ENCODE results near the gene C17orf78.
A peak's percentile ranks its signal among the peaks of the same experiment; 100 is the strongest.

The C17orf78 gene

GRCh38 chr17:37358830-37359681 is 16.7 kb upstream of the C17orf78 start:
- Histone ChIP-seq H3K4me1 (ENCODE audit: control insufficient read depth in 1 of 2, insufficient read depth in 2 of 2, low read length in 2 of 2) (peaks cover 5% of the 10 kb centered on the region in 2 donors), H3K27me3 (ENCODE audit: low read depth, low read length) (no peaks in the 10 kb centered on the region), H3K4me3 (ENCODE audit: low read depth in 1 of 2, low read length in 2 of 2) (peak overlapping the region; percentile 84 to 92), H3K27ac (ENCODE audit: low read length) (peak overlapping the region; percentile 79), H3K9me3 (ENCODE audit: control insufficient read depth in 1 of 2, low read length in 2 of 2) (no peaks in the 10 kb centered on the region), H3K36me3 (ENCODE audit: control insufficient read depth in 1 of 2, insufficient read depth in 2 of 2, low read length in 2 of 2) (no peaks in the 10 kb centered on the region)

DNA sequence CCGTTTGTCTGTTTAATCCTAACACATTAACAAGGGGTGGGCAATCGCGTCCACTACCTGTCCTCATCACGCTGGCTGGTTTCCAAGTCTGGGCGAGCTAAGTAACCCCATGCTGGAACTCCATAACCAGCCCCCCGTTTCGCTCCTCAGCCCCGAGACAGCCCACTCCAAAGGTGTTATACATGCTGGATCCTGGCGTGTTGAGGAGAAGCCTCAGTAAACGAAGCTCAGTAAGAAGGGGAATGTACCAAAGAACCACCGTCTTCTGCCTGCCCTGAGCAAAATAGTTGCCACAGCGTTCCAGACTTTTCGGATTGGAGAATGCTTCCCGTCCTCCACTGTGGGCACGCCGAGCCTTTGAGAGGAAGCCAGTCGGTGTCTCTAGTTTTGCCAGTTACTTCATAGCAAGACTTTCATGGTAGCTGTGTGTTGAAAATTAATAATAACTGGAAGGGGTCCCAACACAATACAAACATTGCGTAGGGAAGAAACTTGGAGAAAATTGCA is 16.1 kb upstream of the C17orf78 start:
- Histone ChIP-seq H3K27ac (ENCODE audit: low read length) (peak overlapping the region; percentile 58), H3K36me3 (ENCODE audit: control insufficient read depth in 1 of 2, insufficient read depth in 2 of 2, low read length in 2 of 2) (no peaks in the 10 kb centered on the region), H3K4me1 (ENCODE audit: control insufficient read depth in 1 of 2, insufficient read depth in 2 of 2, low read length in 2 of 2) (peaks cover 5% of the 10 kb centered on the region in 2 donors), H3K4me3 (ENCODE audit: low read depth in 1 of 2, low read length in 2 of 2) (peak overlapping the region; percentile 70 to 92), H3K9me3 (ENCODE audit: control insufficient read depth in 1 of 2, low read length in 2 of 2) (no peaks in the 10 kb centered on the region), H3K27me3 (ENCODE audit: low read depth, low read length) (no peaks in the 10 kb centered on the region)

GRCh38 chr17:37360632-37361031 is 15.2 kb upstream of the C17orf78 start:
- no peak overlapping the region for H3K27ac ChIP-seq (ENCODE audit: low read length)

DNA sequence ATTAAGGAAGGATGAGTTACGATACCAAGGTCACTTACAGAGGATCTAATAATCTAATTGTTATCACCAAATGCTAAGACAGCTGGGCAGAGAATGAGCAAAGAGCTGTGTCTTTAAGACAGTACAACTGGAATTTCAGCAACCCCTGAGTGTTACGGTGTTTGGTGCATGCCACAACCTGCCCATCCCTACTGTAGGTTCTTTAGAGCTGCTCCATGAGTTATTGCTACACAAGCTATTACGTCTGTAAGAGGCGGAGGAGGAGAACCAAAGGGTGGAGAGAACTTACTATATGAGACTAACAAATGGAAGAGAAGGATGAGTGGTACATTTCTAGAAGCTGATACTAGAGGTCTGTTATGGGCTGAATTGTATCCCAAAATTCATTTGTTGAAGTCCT is 14.2 kb upstream of the C17orf78 start:
- H3K27me3 ChIP-seq (ENCODE audit: low read depth, low read length) = no peaks in the 10 kb centered on the region
- H3K4me1 ChIP-seq (ENCODE audit: control insufficient read depth in 1 of 2, insufficient read depth in 2 of 2, low read length in 2 of 2) = peaks cover 5% of the 10 kb centered on the region in 2 donors
- H3K36me3 ChIP-seq (ENCODE audit: control insufficient read depth in 1 of 2, insufficient read depth in 2 of 2, low read length in 2 of 2) = no peaks in the 10 kb centered on the region
- H3K9me3 ChIP-seq (ENCODE audit: control insufficient read depth in 1 of 2, low read length in 2 of 2) = no peaks in the 10 kb centered on the region
- no peak overlapping the region for H3K4me3 ChIP-seq (ENCODE audit: low read depth in 1 of 2, low read length in 2 of 2)
- no peak overlapping the region for H3K27ac ChIP-seq (ENCODE audit: low read length)

More at GRCh38 chr17:37360632-37361031, 15.2 kb upstream of the C17orf78 start:
- no peaks in the 10 kb centered on the region for H3K36me3 ChIP-seq (ENCODE audit: control insufficient read depth in 1 of 2, insufficient read depth in 2 of 2, low read length in 2 of 2)
- peaks cover 5% of the 10 kb centered on the region in 2 donors for H3K4me1 ChIP-seq (ENCODE audit: control insufficient read depth in 1 of 2, insufficient read depth in 2 of 2, low read length in 2 of 2)
- H3K9me3 ChIP-seq (ENCODE audit: control insufficient read depth in 1 of 2, low read length in 2 of 2) = no peaks in the 10 kb centered on the region
- no peak overlapping the region for H3K4me3 ChIP-seq (ENCODE audit: low read depth in 1 of 2, low read length in 2 of 2)
- no peaks in the 10 kb centered on the region for H3K27me3 ChIP-seq (ENCODE audit: low read depth, low read length)

GRCh38 chr17:37365589-37365988 is 10.2 kb upstream of the C17orf78 start:
- H3K9me3 ChIP-seq (ENCODE audit: control insufficient read depth in 1 of 2, low read length in 2 of 2) = no peaks in the 10 kb centered on the region
- no peaks in the 10 kb centered on the region for H3K27me3 ChIP-seq (ENCODE audit: low read depth, low read length)
- no peak overlapping the region for H3K27ac ChIP-seq (ENCODE audit: low read length)
- no peak overlapping the region for H3K4me3 ChIP-seq (ENCODE audit: low read depth in 1 of 2, low read length in 2 of 2)
- no peaks in the 10 kb centered on the region for H3K36me3 ChIP-seq (ENCODE audit: control insufficient read depth in 1 of 2, insufficient read depth in 2 of 2, low read length in 2 of 2)
- no peaks in the 10 kb centered on the region for H3K4me1 ChIP-seq (ENCODE audit: control insufficient read depth in 1 of 2, insufficient read depth in 2 of 2, low read length in 2 of 2)

DNA sequence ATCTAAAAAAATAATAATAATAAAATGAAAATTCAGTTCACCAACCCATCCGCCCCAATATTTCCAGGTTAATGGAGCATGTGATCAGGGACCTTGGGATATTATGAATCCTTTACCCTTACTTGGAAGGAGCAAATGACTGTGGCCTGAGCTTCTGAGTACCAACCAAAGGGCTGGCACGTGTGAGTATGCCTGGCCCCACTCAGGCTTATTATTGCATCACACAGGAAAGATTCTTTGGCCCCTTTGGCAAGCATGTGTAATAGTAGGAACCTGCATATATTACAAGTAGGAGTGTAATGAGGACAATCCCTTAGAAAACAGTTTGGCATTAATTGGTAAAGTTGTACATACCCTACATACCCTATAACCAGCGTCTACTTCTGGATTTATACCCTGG is 7.2 kb upstream of the C17orf78 start:
- H3K27me3 ChIP-seq (ENCODE audit: low read depth, low read length) = no peaks in the 10 kb centered on the region
- no peak overlapping the region for H3K4me3 ChIP-seq (ENCODE audit: low read depth in 1 of 2, low read length in 2 of 2)
- H3K27ac ChIP-seq (ENCODE audit: low read length) = no peak overlapping the region
- no peaks in the 10 kb centered on the region for H3K36me3 ChIP-seq (ENCODE audit: control insufficient read depth in 1 of 2, insufficient read depth in 2 of 2, low read length in 2 of 2)
- H3K9me3 ChIP-seq (ENCODE audit: control insufficient read depth in 1 of 2, low read length in 2 of 2) = no peaks in the 10 kb centered on the region
- no peaks in the 10 kb centered on the region for H3K4me1 ChIP-seq (ENCODE audit: control insufficient read depth in 1 of 2, insufficient read depth in 2 of 2, low read length in 2 of 2)

DNA sequence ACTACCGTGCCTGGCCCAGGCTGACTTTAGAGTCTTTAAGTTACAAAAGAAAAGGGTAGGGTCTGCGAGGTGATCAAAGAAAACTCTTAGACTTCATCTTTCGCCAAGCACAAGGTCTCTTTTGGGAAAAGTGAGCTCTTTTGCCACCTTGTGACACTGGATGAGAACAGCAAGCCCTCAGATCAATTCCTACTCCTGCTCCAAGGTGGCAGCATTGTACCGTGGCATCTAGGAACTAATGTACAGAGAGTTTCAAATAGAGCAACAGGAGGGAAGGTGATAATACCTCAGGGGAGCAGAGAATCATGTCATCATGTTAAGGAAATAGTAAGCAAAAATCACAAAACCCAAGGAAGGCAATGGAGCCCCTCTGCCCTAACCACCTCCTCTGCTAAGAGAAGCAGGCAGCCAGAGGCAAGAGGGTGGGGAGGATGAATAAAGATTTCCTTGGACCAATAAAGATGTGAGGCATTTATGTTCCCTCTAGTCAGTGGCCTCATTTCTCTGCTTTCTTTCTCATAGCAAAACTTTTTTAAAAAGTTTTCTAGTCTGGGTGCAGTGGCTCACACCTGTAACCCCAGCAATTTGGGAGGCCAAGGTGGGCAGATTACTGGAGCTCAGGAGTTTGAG is 2.1 kb upstream of the C17orf78 start:
- Histone ChIP-seq H3K27me3 (ENCODE audit: low read depth, low read length) (no peaks in the 10 kb centered on the region), H3K4me1 (ENCODE audit: control insufficient read depth in 1 of 2, insufficient read depth in 2 of 2, low read length in 2 of 2) (no peaks in the 10 kb centered on the region), H3K36me3 (ENCODE audit: control insufficient read depth in 1 of 2, insufficient read depth in 2 of 2, low read length in 2 of 2) (no peaks in the 10 kb centered on the region), H3K4me3 (ENCODE audit: low read depth in 1 of 2, low read length in 2 of 2) (no peak overlapping the region), H3K9me3 (ENCODE audit: control insufficient read depth in 1 of 2, low read length in 2 of 2) (no peaks in the 10 kb centered on the region), H3K27ac (ENCODE audit: low read length) (no peak overlapping the region)

- H3K4me1 ChIP-seq (ENCODE audit: control insufficient read depth in 1 of 2, insufficient read depth in 2 of 2, low read length in 2 of 2) = no peaks in the 10 kb centered on the region
- no peaks in the 10 kb centered on the region for H3K36me3 ChIP-seq (ENCODE audit: control insufficient read depth in 1 of 2, insufficient read depth in 2 of 2, low read length in 2 of 2)
- no peaks in the 10 kb centered on the region for H3K9me3 ChIP-seq (ENCODE audit: control insufficient read depth in 1 of 2, low read length in 2 of 2)
- H3K4me3 ChIP-seq (ENCODE audit: low read depth in 1 of 2, low read length in 2 of 2) = no peak overlapping the region
- H3K27me3 ChIP-seq (ENCODE audit: low read depth, low read length) = no peaks in the 10 kb centered on the region
- no peak overlapping the region for H3K27ac ChIP-seq (ENCODE audit: low read length)
These were observed 6.3 kb downstream of the C17orf78 start for GRCh38 chr17:37382056-37382455.

DNA sequence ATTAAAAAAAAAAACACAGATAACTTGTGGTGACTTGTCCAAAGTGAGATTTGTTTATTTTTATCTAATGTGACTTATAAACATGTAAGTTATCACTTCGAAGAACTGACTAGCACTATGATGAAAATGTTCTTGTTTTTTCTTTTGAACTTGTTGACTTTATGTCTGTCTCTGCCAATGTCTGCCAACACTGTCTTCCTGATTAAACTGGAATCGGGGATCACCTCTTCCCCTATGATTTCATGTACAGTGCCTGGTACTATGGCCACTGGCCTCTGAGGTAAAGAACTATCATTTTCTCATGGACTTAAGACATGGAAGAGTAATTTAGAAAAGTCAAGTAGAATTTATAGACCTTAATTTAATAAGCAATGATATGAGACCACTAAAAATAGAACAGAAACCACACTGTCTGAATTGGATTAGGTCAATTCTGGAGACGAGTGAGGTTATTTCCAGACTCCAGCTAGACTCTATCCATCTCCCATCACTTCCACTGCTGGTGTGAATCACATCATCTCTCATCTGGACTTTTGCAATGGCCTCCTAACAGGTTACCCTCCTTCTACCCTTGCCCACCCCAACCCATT is 8.9 kb downstream of the C17orf78 start:
- Histone ChIP-seq H3K27ac (ENCODE audit: low read length) (no peak overlapping the region), H3K9me3 (ENCODE audit: control insufficient read depth in 1 of 2, low read length in 2 of 2) (no peaks in the 10 kb centered on the region), H3K4me1 (ENCODE audit: control insufficient read depth in 1 of 2, insufficient read depth in 2 of 2, low read length in 2 of 2) (no peaks in the 10 kb centered on the region), H3K4me3 (ENCODE audit: low read depth in 1 of 2, low read length in 2 of 2) (no peak overlapping the region), H3K27me3 (ENCODE audit: low read depth, low read length) (no peaks in the 10 kb centered on the region), H3K36me3 (ENCODE audit: control insufficient read depth in 1 of 2, insufficient read depth in 2 of 2, low read length in 2 of 2) (no peaks in the 10 kb centered on the region)

DNA sequence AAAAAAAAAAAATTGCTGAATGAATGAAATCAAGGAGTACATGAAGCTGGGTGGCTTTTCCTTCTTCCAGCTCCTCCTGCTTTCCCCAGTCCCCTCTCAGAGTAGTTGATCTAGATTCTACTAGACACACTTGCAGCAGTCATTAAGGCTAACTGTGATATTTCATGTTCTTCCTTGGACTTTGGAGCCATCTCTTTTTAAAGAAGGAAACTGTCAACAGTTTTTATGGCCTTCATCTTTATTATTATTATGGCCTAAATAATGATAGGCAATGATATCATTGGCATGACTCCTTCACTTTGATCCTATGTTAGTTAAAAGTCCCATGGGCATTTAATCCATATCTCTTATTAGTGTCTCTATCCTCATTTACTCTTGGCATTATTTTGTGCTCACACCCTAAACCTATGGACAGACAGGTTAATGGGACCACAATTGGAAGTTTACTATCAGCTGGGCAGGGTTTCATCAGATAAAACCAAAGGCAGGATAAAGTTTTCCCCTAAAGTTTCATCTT is 9.7 kb downstream of the C17orf78 start:
- Histone ChIP-seq H3K27ac (ENCODE audit: low read length) (no peak overlapping the region), H3K9me3 (ENCODE audit: control insufficient read depth in 1 of 2, low read length in 2 of 2) (no peaks in the 10 kb centered on the region), H3K4me3 (ENCODE audit: low read depth in 1 of 2, low read length in 2 of 2) (no peak overlapping the region), H3K36me3 (ENCODE audit: control insufficient read depth in 1 of 2, insufficient read depth in 2 of 2, low read length in 2 of 2) (no peaks in the 10 kb centered on the region), H3K4me1 (ENCODE audit: control insufficient read depth in 1 of 2, insufficient read depth in 2 of 2, low read length in 2 of 2) (no peaks in the 10 kb centered on the region), H3K27me3 (ENCODE audit: low read depth, low read length) (no peaks in the 10 kb centered on the region)

- no peak overlapping the region for H3K4me3 ChIP-seq (ENCODE audit: low read depth in 1 of 2, low read length in 2 of 2)
- no peak overlapping the region for H3K27ac ChIP-seq (ENCODE audit: low read length)
- no peaks in the 10 kb centered on the region for H3K36me3 ChIP-seq (ENCODE audit: control insufficient read depth in 1 of 2, insufficient read depth in 2 of 2, low read length in 2 of 2)
- H3K9me3 ChIP-seq (ENCODE audit: control insufficient read depth in 1 of 2, low read length in 2 of 2) = no peaks in the 10 kb centered on the region
- no peaks in the 10 kb centered on the region for H3K27me3 ChIP-seq (ENCODE audit: low read depth, low read length)
- peaks cover 0 to 3% of the 10 kb centered on the region in 2 donors for H3K4me1 ChIP-seq (ENCODE audit: control insufficient read depth in 1 of 2, insufficient read depth in 2 of 2, low read length in 2 of 2)
These were observed 10.7 kb downstream of the C17orf78 start for GRCh38 chr17:37386462-37386861.

Measured in muscle layer of duodenum (tissue), 2 donors.